ENCODE data around the gene AGAP1.

AGAP1 gene

GRCh38 chr2:235697041-235697440, 203.2 kb downstream of the AGAP1 start:
- no peak for FAIRE-seq

- FAIRE-seq, result no peak
These were observed 204.2 kb downstream of the AGAP1 start for GRCh38 chr2:235698028-235698427.

- no peak for FAIRE-seq
These were observed 204.6 kb downstream of the AGAP1 start for GRCh38 chr2:235698491-235698890.

DNA sequence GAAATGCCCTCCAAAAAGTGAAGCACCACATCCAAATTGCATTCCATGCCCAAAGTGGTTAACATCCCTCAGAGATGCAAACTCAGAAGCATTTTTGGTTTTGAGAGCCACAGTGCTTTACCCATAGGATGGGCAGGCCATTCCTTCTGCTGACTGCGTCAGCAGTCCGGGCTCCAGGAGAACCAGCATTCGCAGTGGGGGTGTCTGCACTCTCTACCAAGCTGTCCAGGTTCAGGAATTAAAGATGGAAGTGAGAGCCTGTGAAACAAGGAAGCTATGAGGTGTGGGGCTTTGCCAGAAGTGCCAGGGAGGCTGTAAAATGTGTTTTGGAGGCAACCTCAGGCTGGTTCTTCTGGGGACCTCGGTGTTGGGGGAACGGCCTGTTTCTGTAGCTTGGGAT, 205.7 kb downstream of the AGAP1 start:
- FAIRE-seq, result no peak

DNA sequence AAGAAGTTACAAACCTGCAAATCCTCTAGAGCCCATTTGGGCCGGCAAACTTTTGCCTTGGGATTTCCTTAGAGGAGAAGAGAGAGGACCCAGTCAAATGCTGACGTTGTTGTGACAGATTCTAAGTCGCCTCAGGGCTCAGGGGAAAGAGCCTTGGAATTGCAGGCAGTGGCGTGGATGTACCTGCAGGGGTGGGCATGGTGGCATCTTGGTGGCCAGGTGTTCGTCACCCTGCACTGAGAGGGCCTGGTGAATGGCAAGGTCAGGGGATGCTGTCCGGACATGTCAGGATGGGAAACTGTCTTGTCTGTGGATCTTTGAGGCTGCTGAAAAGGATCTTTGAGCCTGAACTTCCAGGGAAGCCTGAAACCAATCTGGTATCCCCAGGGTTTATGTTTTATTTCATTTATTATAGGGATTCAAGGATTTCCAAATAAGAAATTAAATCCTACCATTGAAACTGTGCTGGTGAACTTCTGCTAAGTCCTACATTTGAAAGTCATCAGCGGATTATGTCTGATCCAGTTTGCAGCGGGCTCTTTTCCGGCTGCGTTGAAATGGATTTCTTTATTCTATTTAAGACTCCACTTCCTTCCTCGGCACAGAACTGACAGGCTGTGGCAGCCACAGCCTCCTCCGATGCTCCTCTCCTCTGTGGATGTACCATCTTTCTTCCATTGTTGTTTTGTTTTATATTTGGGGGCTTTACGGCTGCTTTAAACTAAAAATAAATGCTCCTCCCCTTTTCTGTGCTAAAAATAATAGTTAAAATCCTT, 207.6 kb downstream of the AGAP1 start:
- no peak for FAIRE-seq

- FAIRE-seq, result no peak
These were observed 208.3 kb downstream of the AGAP1 start for GRCh38 chr2:235702186-235702585.

- no peak for FAIRE-seq
These were observed 210.0 kb downstream of the AGAP1 start for GRCh38 chr2:235703711-235704295.

DNA sequence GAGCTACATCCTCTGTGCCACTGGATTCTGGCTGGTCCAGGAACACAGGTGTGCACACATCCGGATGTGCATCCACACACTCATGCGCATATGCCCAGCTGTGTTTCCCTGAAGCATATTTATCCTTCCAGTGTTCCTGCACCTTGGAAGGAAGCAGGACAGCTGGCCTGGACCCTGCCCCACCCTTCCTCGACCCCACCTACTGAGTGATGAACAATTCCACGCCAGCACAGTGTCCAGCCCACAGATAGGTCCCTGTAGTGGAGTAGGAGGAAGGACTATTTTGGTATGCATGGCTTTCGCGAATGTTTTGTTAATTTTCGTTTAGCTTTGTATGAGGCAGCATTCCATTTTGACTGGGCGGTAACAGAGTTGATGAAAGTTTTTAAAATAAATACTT, 211.5 kb downstream of the AGAP1 start:
- no peak for FAIRE-seq

GRCh38 chr2:235706506-235706905, 212.7 kb downstream of the AGAP1 start:
- no peak for FAIRE-seq

DNA sequence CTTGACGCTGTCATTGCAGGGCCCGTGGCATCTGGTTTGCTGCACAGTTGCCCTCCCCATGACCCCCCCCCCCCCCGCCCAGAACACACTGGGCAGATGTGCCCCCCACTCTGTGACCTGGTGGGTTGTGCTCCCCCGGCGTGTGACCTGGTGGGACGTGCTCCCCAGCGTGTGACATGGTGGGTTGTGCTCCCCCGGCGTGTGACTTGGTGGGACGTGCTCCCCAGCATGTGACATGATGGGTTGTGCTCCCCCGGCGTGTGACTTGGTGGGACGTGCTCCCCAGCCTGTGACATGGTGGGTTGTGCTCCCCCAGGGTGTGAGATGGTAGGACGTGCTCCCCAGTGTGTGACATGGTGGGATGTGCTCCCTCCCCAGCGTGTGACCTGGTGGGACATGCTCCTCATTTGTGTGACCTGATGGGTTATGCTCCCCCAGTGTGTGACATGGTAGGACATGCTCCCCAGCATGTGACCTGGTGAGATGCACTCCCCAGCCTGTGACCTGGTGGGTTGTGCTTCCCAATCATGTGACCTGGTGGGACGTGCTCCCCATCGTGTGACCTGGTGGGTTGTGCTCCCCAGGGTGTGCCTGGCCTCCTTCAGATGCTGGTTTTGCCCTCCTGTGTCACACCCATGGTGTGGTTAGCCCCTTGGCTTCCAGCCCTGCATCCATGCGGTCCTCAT, 213.7 kb downstream of the AGAP1 start:
- FAIRE-seq, result no peak

- FAIRE-seq, result no peak
These were observed 215.4 kb downstream of the AGAP1 start for GRCh38 chr2:235709124-235709813.

DNA sequence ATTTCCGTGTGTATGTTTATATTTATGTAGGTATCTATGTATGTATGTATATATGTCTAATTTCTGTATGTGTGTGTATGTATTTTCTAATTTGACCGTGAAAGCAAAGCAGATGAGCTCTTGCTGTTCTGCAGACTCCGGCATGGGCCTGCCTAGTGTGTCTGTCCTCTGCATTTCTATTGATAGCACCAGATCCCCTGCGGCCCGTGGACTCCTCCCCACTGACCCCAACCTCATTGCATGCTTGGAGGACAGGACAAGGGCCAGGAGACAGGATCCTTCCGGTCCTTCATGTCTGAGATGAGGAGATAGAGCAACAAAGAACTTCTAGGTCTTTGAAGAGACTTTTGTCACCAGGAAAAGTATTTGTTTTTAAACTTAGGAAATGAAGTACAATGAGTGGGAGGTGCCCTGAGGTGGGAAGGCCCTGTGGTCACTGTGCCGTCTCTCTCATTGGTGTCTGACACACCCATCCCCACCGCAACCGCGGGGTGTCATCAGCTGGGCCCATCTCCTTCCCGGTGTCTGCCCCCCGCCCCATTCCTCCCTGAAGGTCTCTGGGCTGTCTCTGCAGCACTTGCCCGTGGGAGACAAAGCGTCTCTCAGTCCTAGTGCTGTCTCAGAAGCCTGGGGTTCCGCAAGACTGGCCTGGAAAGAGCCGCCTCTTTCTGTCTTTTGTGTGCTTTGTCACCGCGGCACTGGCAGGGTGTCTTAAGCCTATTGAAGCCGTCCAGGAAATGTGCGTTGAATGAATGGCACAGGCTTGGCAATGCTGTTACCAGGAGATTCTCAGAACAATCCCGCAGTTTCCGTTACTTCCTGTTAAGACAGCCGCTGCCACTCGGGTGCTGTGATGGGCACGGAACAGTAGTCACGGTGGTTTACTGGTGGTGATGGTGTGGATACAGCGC, 216.4 kb downstream of the AGAP1 start:
- no peak for FAIRE-seq

DNA sequence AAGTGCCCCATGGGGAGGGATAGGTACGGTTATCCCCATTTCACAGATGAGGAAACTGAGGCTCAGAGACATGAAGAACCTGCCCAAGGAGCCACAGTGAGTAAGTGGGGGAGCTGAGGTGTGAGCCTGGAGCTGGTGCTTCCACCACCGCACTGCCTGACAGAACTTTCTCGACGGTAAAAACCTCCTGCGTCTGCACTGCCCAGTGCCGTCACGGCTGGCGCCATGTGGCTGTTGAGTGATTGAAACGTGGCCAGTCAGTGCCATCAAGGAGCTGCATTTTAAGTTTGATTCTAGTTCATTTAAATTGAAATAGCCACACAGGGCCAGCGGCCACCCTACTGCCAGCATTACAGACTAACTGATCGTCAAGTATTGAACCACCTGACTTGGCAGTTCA, 217.1 kb downstream of the AGAP1 start:
- FAIRE-seq, result no peak

- FAIRE-seq, result no peak
These were observed 217.7 kb downstream of the AGAP1 start for GRCh38 chr2:235711527-235711926.

GRCh38 chr2:235712176-235712575, 218.3 kb downstream of the AGAP1 start:
- FAIRE-seq, result no peak

GRCh38 chr2:235713189-235713588, 219.3 kb downstream of the AGAP1 start:
- no peak for FAIRE-seq

DNA sequence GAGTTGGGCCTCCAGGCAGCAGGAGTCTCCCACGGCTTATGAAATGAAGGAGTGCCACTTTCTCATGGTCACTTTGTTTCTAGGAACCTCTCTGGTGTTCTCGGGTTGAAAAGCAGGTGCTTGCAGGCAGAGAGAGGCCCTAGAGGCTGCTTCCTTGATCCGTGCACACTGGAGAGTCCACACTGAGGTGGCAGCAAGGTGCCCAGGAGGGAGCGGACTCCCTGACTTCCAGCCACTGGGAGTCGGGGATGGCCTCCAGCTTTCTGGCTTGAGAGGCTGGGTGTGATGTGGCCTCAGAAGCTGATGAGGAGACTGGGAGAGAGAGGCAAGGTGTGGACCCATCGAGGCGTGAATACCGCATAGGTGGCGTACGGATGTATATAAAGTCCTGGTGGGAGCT, 221.8 kb downstream of the AGAP1 start:
- FAIRE-seq, result no peak

DNA sequence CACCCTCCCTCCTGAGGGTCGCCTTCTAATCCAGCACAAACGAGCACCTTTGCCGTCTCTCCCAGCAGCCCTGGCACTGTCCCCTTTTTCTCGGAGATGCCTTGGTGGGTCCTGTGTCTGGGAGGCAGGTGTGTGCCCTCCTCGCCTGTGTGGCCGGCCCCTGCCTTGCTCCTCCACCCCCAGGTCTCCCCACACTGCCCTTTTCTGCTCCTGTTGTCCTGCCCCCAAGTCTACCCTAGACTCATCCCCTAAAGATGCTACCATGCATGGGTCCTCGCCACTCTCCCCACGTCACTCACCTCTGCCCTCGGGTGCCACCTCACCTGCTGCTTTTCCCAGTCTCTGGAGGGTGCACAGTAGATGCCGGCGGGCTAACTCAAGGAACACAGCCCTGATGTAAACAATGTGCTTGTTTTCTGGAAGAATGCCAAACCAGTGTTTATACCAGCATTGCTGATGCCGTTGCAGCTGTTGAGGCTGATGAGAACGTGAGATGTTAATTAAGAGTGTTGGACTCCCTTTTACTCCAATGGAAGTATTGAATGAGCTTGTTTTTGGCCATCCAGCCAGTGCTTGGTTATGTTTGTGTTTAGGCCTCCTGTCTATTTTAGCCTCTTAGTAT, 223.1 kb downstream of the AGAP1 start:
- no peak for FAIRE-seq

DNA sequence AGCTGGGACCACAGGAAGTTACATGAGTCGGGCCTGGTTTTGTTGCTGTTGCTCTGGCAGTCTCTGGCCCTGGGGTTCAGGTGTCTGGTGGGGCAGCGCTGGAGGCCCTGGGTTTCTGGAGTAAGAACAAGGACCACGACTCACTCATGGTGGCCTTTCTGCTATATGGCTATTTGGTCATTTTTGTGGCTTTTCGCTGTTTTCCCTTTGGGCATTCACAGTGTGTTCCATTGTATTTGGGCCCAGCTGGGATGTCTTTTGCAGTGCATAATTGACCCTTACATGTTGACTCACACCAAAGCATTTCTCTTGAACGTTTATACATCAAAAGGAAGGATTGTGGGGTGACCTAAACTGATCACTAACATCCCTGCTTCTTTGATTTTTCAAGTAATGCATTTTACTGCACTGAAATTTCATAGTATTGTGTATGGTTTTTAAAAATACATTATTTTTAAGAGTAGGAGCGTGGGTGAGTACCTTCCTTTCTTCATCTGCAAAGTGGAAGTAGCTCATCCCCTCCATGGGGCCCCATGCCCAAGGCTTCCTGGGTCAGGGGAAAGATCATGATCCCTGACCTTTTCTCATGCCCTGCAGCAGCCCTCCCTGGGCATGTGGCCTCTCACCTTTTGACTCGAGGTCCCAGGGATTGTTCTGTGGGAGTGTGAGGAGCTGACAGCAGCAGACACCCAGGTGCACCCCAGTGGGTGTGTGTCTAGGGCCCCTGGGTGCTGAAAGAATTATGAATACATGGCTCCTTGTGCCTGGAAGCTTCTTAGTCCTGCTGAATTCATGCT, 225.5 kb downstream of the AGAP1 start:
- FAIRE-seq, result no peak

- FAIRE-seq, result no peak
These were observed 227.8 kb downstream of the AGAP1 start for GRCh38 chr2:235721625-235722024.

DNA sequence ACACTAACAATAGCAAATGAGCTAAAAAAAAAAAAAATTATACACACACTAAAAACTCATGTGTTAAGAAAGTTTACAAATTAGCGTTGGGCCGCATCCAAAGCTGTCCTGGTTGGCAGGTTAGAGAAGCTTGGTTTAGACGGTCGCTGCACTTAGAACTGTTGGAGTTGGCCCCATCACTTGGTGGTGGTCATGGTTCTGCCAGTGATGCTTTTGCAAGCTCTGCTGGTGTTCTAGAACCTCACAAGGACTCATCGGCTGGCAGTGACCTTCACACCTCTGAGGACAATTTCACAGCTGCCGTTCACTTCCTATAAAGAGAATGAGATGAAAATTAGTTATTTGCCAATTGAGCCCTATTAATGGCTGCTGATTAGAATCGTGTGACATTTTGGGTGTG, 229.0 kb downstream of the AGAP1 start:
- FAIRE-seq, result no peak
